Superior temporal gyrus (tissue), 1 donor: Measurements from ENCODE around the gene POM121C.
"Not testable (repeated sequence)": the region's sequence is repeated elsewhere in the genome, so short reads cannot be mapped to it uniquely, and the experiment has no call there.

Experiments used
- DNase-seq: peaks from one replicate; pipeline ENCODE4 v3.0.0-alpha.2; 2016; ENCODE audit errors: extremely low spot score

The POM121C gene

DNA sequence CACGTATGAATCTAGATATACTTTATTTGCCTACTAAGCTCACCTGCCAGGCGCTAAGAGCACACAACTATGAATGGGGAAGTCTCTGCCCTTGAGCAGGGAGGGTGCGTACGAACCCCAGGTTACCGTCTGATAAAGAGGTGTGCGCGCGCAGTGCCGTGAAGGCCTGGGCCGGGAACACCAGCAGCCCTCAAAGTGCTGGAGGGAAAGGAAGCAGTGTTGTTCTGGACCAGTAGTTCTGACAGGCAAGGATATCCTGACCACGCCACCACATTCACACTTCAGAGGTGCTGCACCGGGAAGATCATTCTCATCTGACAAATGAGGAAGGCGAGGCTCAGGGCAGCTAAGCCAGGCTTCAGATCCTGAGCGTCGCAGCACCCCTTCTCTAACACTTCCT lies 62.6 kb downstream of the POM121C start:
- not testable (repeated sequence) for DNase-seq

DNA sequence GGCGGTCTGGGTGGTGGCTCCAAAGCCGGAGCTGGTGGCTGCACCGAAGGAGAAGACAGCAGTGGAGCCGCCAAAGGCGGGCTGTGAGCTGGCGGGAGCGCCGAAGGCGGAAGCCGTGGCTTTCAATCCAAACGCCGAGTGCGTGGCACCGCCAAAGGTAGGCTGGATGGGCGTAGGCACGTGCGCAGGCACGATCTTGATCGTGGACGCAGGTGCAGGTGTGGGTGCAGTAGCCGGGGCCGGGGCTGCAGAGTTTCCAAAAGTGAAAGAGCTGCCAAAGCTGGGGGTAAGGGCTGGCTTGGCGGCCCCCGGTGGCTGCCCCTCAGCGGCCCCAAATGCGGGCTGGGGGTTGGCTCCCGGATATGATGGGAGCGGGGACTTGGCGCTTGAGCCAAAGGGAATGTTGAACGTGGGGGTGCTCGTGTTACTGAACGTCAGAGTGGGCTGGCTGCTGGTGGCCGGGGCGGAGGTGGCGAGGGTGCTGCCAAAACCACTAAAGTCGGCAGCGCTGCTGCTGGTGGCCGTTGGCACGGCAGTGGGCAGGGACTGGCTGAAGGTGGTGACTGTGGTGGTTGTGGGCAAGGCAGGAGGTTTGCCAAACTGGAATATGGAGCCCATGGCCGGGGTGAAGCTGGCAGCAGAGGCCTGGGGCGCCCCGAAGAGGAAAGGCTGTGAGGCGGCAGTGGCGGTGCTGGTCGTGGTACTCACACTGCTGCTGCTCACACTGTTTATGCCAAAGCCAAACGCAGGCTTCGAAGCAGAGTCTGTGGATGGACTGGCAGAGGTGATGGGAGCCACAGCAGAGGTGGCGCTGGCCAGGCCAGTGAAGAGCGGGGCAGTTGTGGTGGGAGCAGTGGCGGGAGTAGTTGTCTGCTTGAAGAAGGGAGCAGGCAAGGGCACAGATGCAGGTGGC lies 64.0 kb downstream of the POM121C start:
- not testable (repeated sequence) for DNase-seq

DNA sequence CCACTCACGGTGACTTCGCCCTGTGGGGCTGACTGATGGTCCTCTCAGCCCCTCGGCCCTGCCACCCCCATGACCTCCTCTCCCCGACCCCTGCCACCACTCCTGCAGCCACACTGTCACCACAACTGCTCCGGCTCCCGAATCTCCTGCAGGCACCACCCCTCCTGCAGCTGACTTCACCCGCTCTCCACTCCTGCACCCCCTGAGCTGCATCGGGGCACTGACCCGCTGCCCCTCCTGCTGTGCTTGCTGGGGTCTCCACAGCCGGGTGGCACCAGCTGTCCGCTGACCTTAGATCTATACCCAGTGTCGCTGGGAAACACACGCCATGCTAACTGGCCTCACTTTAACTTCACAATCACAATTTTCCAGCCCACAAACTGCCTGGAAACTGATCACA lies 65.9 kb downstream of the POM121C start:
- not testable (repeated sequence) for DNase-seq

DNA sequence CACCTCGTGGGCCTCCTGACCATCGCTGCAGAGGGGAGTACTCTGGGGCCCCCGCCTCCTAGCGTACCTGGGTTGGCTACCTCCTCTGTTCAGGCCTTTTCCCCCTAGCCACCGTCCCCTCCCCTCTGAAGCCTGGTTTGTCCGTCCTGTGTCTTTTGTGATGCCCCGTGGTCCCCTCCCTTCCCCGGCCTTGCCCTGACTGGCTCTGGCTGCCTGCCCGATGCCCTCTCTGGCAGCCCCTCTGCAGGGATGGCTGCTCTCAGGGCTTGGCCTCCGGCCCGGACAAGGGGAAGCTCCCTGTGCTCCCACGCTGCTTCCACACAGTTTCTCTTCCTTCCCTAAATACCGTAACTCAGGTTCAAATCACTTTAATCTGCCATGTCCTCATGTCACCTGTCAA lies 66.4 kb downstream of the POM121C start:
- DNase-seq: not testable (repeated sequence)

DNA sequence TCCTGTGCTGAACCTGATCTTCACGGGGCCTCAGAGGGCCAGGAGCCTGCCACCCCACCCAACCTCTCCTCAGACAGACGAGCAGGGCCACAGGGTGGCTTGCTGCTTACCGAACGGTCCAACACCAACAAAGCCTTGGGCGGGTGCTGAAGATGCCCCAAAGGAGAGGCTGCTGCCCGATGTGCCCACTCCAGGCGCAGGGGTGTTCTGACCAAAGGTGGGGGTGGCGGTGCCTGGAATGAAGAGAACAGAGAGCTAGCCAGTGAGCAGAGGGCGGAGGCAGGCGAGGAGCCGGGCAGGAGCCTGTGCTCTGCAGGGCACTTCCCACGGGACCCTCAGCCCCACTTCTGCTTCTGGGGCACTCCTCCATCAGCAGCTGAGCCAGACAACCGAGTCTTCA lies 66.9 kb downstream of the POM121C start:
- DNase-seq: not testable (repeated sequence)

DNA sequence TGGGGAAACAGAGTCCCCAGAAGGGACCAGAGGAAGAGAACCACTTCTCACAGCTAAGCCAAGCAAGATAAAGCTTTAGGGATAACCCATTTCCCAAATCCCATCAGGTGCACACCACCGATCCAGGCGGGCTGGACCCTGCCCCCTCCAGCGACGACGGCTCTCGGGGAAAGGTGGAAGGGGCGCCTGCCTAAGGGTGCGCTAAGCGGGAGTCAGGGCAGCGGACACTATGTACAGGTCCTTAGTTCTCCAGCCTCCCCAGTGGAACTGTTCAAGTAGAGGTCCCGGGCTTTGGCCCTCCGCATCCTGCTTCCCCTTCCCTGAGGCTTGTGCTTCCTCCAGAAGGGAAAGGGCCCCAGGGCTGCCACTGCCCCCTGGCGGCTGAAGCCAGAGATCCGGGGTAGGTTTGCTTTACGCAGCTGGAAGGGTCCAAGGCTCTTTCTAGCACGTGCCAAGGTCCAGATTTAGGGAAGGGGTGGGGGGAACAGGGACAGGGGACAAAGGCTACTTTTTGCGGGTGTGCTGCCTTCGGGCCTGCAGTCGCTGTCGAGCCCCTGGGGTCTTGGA lies 67.7 kb downstream of the POM121C start:
- not testable (repeated sequence) for DNase-seq

DNA sequence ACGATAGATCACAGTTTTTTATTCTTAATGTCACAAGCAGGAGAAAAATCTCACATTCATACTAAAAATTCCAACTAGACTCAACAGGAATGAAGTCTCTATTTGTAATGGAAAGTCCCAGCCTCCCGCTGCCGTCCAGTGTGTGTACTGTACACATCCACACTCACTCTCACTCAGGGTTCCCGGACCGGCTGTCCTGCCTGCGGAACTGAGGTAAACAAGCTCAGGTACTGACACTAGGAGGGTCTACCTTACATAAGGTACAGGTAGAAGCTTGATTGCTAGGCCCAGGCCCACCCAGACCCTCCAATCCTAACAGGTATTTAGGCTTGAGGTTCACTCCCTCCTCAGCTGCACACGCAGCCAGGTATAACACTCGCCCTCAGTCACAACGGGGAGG lies 69.3 kb downstream of the POM121C start:
- not testable (repeated sequence) for DNase-seq

DNA sequence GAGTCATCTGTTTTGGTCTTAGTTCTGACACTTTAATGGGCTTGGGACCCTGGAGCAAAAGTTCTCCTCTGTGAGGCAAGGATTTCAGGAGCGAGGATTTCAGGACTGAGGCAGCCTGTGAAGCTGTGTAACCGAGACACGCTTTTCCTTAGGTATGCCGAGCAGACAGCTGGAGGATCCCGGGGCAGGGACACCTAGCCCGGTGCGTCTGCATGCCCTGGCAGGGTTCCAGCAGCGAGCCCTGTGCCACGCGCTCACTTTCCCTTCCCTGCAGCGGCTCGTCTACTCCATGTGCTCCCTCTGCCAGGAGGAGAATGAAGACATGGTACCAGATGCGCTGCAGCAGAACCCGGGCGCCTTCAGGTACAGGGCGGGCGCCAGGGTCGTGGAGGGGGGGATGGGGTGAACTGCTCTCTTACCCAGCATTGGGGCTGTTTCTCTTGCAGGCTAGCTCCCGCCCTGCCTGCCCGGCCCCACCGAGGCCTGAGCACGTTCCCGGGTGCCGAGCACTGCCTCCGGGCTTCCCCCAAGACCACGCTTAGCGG lies 70.2 kb downstream of the POM121C start:
- DNase-seq: not testable (repeated sequence)

DNA sequence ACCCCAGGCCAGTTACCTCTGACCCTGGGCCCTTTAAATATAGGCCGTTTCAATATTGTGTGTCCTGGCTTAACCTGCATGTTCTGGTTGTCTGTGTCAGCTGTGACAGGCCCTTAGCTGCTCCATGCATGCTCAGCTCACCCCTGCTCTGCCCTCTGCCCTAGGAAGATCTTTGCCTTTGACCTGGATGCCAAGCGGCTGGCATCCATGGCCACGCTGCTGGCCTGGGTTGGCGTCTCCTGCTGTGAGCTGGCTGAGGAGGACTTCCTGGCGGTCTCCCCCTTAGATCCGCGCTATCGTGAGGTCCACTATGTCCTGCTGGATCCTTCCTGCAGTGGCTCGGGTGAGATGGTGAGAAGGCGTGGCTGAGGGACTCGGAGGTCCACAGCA lies 70.7 kb downstream of the POM121C start:
- DNase-seq: not testable (repeated sequence)

DNA sequence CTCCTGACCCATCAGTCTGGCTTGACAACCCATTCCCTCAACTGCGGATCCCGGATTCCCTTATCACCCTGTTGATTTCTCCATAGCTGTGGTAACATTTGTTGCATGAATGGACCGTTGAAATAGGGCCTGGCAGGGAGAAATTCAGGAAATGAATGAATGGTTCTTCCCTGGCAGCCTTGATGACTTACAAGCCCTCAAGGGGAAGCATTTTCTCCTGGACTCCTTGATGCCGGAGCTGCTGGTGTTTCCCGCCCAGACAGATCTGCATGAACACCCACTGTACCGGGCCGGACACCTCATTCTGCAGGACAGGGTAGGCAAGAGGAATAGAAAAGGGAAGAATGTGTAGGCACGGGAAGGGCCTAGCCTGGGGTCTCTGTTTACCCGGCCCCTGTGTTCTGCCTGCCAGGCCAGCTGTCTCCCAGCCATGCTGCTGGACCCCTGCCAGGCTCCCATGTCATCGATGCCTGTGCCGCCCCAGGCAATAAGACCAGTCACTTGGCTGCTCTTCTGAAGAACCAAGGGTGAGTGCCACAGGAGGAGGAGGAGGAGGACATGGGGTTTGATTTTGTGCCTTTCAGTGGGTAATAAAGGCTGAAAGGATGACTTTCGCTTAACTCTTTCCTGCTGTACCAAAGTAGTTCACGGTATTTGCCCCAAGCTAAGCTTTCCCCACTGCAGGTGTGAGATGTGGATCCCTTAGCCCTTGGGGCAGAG lies 71.2 kb downstream of the POM121C start:
- not testable (repeated sequence) for DNase-seq

DNA sequence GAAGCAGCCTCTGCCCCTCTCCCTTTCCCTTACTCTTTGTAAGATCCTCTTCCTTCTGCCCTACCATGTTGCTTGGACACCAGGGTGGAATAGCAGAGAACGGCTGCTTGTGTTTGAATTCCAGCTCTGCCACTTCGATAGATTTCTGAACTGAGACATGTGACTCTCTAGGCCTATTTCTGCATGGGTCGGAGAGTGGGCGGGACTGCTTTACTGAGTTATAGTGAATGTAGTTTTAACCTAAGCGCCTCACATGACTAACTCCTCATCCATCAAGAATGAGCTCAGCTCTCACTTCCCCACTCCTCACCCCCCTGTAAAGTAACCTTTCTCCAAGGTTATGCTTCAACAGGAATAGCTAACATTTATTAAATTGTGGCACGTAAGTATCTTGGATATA lies 71.9 kb downstream of the POM121C start:
- not testable (repeated sequence) for DNase-seq

DNA sequence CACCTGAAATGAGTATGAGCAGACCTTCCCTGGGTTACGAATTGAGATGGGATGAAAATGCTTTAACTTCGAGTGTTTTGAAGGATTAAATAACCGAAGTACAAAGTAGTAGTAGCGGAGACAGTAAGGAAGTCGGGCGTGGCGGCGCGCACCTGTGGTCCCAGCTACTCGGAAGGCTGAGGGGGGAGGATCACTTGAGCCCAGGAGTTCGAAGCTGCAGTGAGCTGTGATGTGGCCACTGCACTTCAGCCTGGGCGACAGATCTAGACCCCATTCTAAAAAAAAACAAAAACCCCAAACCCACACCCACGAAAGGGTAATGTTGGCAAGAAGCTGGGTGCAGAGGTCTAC lies 75.3 kb downstream of the POM121C start:
- DNase-seq: not testable (repeated sequence)

DNA sequence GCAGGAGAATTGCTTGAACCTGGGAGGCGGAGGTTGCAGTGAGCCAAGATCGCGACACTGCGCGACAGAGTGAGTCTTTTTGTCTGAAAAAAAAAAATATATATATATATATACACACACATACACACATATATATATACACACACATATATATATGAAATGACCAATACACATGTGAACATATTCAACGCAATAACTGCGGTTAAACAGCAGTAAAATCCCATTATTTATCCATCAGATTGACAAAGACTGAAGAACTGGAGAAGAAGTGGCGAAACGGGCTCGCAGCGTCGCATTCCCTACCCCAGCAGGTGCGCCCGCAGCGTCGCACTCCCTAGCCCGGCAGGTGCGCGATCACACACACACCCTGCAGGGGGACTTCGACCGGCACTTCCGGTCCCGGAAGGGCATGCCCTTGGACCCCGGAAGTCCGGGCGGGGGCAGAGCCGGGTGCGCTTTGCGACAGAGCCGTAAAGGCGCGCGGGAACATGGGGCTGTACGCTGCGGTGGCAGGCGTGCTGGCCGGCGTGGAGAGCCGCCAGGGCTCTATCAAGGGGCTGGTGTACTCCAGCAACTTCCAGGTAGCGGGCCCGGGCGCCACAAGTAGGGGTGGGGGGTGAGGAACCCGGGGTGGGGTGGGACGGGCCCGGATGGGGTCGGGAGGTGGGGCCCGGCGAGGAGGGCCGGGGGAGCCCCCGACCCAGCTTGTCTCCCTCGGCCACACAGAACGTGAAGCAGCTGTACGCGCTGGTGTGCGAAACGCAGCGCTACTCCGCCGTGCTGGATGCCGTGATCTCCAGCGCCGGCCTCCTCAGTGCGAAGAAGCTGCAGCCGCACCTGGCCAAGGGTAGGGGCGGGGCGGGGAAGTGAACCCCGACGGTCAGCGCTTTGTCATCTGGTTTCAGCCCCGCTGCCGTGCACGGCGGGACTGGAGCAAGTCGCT lies 75.9 kb downstream of the POM121C start:
- not testable (repeated sequence) for DNase-seq

DNA sequence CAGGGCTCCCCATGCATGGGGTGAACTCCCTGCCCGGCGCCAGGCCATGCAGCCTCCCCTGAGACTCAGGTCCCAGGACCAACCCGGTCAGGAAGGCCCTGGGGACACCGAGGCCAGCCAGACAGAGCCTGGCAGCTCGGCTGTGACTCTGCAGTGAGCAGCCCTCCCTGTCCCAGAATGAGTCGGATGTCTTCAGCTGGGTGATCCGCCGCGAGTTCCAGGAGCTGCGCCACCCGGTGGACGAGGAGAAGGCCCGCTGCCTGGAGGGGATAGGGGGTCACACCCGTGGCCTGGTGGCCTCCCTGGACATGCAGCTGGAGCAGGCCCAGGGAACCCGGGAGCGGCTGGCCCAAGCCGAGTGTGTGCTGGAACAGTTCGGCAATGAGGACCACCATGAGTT lies 81.4 kb downstream of the POM121C start:
- DNase-seq: not testable (repeated sequence)

DNA sequence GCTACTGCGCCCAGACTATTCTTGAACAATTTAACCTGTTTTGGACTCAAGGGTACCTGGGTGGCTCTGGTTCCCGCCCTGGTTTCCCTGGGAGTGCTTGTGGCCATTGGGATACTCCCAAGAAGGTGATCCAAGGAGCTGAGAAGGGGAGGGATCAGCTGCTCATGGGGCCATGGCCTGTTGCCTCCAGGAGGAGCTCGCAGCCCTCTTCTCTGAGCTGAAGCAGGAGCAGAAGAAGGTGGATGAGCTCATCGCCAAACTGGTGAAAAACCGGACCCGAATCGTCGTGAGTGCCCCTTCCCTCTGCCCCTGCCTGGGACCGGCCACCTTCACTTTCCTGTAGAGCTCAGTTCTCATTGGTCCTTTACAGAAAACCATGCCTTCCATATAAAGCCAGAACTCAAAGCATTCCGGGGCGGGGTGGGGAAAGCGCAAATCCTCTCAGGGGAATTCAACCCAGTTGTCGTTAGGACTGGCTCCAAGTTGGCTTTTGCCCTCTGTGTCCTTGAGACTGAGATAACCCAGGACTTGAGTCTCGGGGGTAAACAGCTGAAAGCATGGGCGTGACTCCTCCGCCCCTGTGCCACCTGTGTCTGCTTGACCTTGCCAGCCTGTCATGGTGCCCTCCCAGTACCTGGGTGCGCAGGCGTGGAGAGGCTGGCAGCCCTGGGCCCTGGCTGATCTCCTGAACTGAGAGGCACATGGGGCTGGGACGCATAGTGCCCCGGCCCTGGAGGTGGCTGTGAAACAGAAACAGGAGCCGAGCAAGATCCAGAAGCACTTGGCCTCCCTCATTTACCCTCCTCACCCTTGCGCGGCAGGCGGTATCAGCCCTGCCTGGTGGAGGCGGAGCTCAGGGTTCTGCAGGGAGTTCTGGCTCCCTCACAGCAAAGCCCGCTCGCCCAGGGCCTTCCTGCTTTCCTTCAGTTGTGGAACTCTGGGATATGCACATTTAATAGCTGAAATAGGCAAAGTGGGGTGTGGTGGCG lies 82.3 kb downstream of the POM121C start:
- not testable (repeated sequence) for DNase-seq

DNA sequence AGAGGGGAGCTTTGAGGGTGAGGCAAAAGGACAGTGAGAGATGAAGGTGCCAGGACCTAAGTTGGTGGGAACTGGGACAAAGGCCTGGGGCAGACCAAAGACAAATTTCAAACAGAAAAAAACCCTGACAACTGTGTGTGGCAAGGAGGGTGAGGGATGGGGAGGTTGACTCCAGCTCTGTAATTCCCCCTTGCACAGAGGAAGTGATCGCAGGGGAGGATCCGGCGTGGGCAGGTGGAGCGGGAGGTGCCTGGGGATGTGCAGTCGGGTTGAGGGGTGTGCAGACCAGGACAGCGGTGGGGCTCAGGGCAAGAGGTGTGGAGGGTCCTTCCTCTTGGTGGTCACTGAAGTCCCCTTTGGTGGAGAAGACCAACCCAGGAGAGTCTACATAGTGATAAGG lies 85.5 kb downstream of the POM121C start:
- DNase-seq: not testable (repeated sequence)

DNA sequence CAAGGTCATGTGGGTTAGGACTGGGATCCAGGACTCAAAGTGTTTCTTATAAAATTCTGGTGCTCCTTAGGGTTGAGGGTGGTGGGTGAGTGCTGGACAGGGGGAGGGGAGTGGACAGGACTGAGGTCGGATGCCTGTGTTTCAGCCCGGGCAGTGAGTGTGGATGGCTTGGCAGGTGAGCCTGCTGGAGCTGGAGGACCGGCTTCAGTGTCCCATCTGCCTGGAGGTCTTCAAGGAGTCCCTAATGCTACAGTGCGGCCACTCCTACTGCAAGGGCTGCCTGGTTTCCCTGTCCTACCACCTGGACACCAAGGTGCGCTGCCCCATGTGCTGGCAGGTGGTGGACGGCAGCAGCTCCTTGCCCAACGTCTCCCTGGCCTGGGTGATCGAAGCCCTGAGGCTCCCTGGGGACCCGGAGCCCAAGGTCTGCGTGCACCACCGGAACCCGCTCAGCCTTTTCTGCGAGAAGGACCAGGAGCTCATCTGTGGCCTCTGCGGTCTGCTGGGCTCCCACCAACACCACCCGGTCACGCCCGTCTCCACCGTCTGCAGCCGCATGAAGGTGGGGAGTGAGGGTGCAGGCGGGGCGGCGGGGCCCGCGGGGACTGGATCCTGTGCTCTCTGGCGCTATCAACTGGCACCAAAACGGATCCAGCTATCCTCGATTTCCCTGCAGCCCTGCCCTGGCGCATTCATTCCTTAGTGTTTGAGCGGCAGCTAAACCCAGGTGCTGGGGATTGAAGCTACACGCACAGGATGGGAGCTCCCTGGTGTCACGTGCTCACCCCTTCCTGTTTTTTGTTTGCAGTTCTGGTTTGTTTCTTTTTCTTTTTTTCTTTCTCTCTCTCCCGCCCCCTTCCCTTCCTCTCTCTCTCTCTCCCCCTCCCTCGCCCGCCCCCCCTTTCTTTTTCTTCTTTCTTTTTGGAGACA lies 87.1 kb downstream of the POM121C start:
- DNase-seq: not testable (repeated sequence)

DNA sequence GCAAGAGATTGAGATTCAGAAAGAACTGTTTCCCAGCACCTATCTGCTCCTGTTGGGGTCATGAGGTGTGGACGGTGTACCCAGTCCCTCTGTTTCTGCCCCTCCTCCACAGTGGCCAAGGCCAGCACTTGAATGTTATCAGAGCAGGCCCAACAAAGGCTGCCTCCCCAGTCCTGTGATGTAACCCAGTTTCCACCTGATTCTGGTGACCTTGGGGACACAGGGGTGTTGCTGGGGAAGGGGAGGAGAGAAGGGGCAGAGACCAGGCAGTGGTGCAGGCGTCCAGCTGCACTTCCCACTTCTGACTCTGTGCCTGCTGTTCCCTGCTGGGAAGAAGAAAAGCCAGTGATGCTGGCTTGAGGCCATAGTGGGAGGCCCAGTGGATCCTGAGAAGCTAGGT lies 88.2 kb downstream of the POM121C start:
- not testable (repeated sequence) for DNase-seq

DNA sequence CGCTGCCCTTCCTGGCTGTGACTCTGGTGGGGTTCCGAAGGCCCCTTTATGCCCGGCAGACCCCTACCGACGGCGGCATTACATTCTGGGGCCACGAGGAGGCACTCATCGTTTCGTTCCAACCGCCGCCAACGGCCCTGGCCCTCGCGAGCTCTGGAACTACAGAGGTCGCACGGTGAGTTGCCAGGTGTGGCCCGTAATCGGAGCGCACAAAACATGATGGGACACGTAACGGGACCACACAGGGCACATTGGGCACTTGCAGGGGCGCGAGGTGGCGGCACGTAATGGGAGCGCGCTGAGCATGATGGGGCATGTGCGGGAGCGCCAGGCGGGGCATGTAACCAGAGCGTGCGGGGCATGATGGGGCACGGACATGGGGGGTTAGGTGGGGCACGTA lies 90.8 kb downstream of the POM121C start, which contains the start of gene TRIM73:
TSS of gene TRIM73 (plus strand) at position 301 of the 400 bp plus-strand sequence. CDS start 3,305 bp downstream, outside the sequence.
- not testable (repeated sequence) for DNase-seq
